Anterior cingulate cortex (tissue), 58 donors: Measurements from ENCODE around the gene CNOT11.
"Not testable (repeated sequence)": the region's sequence is repeated elsewhere in the genome, so short reads cannot be mapped to it uniquely, and the experiment has no call there.

ENCODE experiments used
- DNase-seq, 58 donors: peaks; one replicate each; lab custom pipeline; 2025; lab: John Stamatoyannopoulos, UW

Gene CNOT11

GRCh38 chr2:101305492-101306078 is 52.9 kb downstream of the CNOT11 start:
- DNase-seq, result peak in 1 of 58 donors; percentile 35

- DNase-seq, result no peak
Observed at GRCh38 chr2:101306410-101306809, 53.7 kb downstream of the CNOT11 start.

- DNase-seq, result no peak
Observed at GRCh38 chr2:101307503-101307902, 54.8 kb downstream of the CNOT11 start.

- peak in 2 of 58 donors; percentile 25 to 36 for DNase-seq
Observed at GRCh38 chr2:101307950-101308431, 55.3 kb downstream of the CNOT11 start.

- peak; percentile 11 to 94 (median 85) for DNase-seq
Observed at GRCh38 chr2:101308432-101309210, 55.9 kb downstream of the CNOT11 start, which contains the start of gene RNF149. Gene RNF149 (minus strand): TSS chr2:101308701. CDS start chr2:101308588, 113 bp downstream.

- DNase-seq, result no peak
Observed at GRCh38 chr2:101310090-101310833, 57.6 kb downstream of the CNOT11 start.

- DNase-seq, result no peak
Observed at GRCh38 chr2:101310834-101311695, 58.4 kb downstream of the CNOT11 start.

- no peak for DNase-seq
Observed at GRCh38 chr2:101311696-101312017, 59.0 kb downstream of the CNOT11 start.

GRCh38 chr2:101316568-101316967 is 63.9 kb downstream of the CNOT11 start:
- DNase-seq, result not testable (repeated sequence)
